OCI-LY1 (cell line): Measurements from ENCODE around the gene MANSC1.

Source experiments
- H2AFZ ChIP-seq: fragments of 200-600 bp; sonication (generic), shearing (Covaris generic); 2 replicates; pipeline ENCODE4 v1.6.0; 2014; ENCODE audit warnings: antibody characterized with exemption, mild to moderate bottlenecking, low read length
- H3F3A ChIP-seq: fragments of 200-600 bp; sonication (generic), shearing (Covaris generic); 2 replicates; pipeline ENCODE4 v1.6.0; 2014; ENCODE audit warnings: mild to moderate bottlenecking, antibody characterized with exemption, low read length, moderate library complexity; ENCODE audit not compliant: insufficient read depth
- H3K27ac ChIP-seq: fragments of 200-600 bp; sonication (generic); 2 replicates; pipeline ENCODE4 v1.5.1; 2014; ENCODE audit warnings: low read length, mixed run types, mild to moderate bottlenecking, low read depth; ENCODE audit not compliant: poor library complexity, severe bottlenecking
- H3K27me3 ChIP-seq: fragments of 200-600 bp; sonication (generic); 2 replicates; pipeline ENCODE4 v1.6.0; 2014; ENCODE audit warnings: antibody characterized with exemption, mild to moderate bottlenecking, low read length, moderate library complexity; ENCODE audit not compliant: insufficient read depth
- H3K36me3 ChIP-seq: fragments of 200-600 bp; sonication (generic); 2 replicates; pipeline ENCODE4 v1.6.1; 2014; ENCODE audit warnings: mild to moderate bottlenecking, antibody characterized with exemption, low read length, moderate library complexity, mixed read lengths; ENCODE audit not compliant: insufficient read depth
- H3K4me1 ChIP-seq: fragments of 200-600 bp; sonication (generic); 2 replicates; pipeline ENCODE4 v1.5.1; 2014; ENCODE audit warnings: mild to moderate bottlenecking, low read length, moderate library complexity; ENCODE audit not compliant: insufficient read depth, severe bottlenecking
- H3K4me2 ChIP-seq: fragments of 200-600 bp; sonication (generic), shearing (Covaris generic); 2 replicates; pipeline ENCODE4 v1.6.1; 2014; ENCODE audit warnings: low read length
- H3K4me3 ChIP-seq: fragments of 200-600 bp; sonication (generic); 2 replicates; pipeline ENCODE4 v1.5.1; 2014; ENCODE audit warnings: low read length, low read depth, mild to moderate bottlenecking, mixed read lengths; ENCODE audit not compliant: poor library complexity, severe bottlenecking
- H3K79me2 ChIP-seq: fragments of 200-600 bp; shearing (Covaris generic); 2 replicates; pipeline ENCODE4 v1.6.1; 2016; ENCODE audit warnings: mixed run types, low read length, mixed read lengths; ENCODE audit not compliant: insufficient read depth
- H3K9ac ChIP-seq: fragments of 200-600 bp; sonication (generic), shearing (Covaris generic); 2 replicates; pipeline ENCODE4 v1.6.1; 2014; ENCODE audit warnings: mild to moderate bottlenecking, low read length, mixed read lengths
- H3K9me2 ChIP-seq: fragments of 200-600 bp; sonication (generic), shearing (Covaris generic); 2 replicates; pipeline ENCODE4 v1.6.1; 2014; ENCODE audit warnings: low read depth, mild to moderate bottlenecking, low read length, mixed read lengths
- H3K9me3 ChIP-seq: fragments of 200-600 bp; shearing (Covaris generic); 2 replicates; pipeline ENCODE4 v1.6.1; 2014; ENCODE audit warnings: low read length, mixed read lengths
- H4K20me1 ChIP-seq: fragments of 200-600 bp; sonication (generic), shearing (Covaris generic); 2 replicates; pipeline ENCODE4 v1.6.0; 2016; ENCODE audit warnings: mild to moderate bottlenecking, low read length; ENCODE audit not compliant: insufficient read depth
- EZH2 ChIP-seq: fragments of 200-600 bp; sonication (generic), shearing (Covaris generic); IDR thresholded peaks from 2 replicates; pipeline ENCODE4 v1.8.0; 2017; ENCODE audit warnings: borderline replicate concordance, mixed run types, mild to moderate bottlenecking, antibody characterized with exemption, low read length, moderate library complexity, mixed read lengths
- TF ChIP-seq, protein P1 (sequence below): fragments of 200-600 bp; sonication (generic), shearing (Covaris generic); IDR thresholded peaks from 2 replicates; pipeline ENCODE4 v1.5.1; 2017; ENCODE audit warnings: mild to moderate bottlenecking, antibody characterized with exemption, low read length, moderate library complexity, mixed read lengths

MANSC1 gene

GRCh38 chr12:12397184-12397583, 47.1 kb upstream of the MANSC1 start:
- H3F3A ChIP-seq: no peaks in the 10 kb centered on the region
- TF ChIP-seq EZH2: no peak
- TF ChIP-seq, protein P1, sequence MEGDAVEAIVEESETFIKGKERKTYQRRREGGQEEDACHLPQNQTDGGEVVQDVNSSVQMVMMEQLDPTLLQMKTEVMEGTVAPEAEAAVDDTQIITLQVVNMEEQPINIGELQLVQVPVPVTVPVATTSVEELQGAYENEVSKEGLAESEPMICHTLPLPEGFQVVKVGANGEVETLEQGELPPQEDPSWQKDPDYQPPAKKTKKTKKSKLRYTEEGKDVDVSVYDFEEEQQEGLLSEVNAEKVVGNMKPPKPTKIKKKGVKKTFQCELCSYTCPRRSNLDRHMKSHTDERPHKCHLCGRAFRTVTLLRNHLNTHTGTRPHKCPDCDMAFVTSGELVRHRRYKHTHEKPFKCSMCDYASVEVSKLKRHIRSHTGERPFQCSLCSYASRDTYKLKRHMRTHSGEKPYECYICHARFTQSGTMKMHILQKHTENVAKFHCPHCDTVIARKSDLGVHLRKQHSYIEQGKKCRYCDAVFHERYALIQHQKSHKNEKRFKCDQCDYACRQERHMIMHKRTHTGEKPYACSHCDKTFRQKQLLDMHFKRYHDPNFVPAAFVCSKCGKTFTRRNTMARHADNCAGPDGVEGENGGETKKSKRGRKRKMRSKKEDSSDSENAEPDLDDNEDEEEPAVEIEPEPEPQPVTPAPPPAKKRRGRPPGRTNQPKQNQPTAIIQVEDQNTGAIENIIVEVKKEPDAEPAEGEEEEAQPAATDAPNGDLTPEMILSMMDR: no peak
- H3K27ac ChIP-seq: no peak overlapping the region
- no peaks in the 10 kb centered on the region for H3K9me3 ChIP-seq
- no peaks in the 10 kb centered on the region for H4K20me1 ChIP-seq
- H3K4me1 ChIP-seq: no peaks in the 10 kb centered on the region
- H3K27me3 ChIP-seq: no peaks in the 10 kb centered on the region
- H3K9me2 ChIP-seq: no peaks in the 10 kb centered on the region
- no peak overlapping the region for H3K4me2 ChIP-seq
- no peak overlapping the region for H3K9ac ChIP-seq
- no peak overlapping the region for H2AFZ ChIP-seq
- no peak overlapping the region for H3K4me3 ChIP-seq
- no peaks in the 10 kb centered on the region for H3K79me2 ChIP-seq
- H3K36me3 ChIP-seq: no peaks in the 10 kb centered on the region

DNA sequence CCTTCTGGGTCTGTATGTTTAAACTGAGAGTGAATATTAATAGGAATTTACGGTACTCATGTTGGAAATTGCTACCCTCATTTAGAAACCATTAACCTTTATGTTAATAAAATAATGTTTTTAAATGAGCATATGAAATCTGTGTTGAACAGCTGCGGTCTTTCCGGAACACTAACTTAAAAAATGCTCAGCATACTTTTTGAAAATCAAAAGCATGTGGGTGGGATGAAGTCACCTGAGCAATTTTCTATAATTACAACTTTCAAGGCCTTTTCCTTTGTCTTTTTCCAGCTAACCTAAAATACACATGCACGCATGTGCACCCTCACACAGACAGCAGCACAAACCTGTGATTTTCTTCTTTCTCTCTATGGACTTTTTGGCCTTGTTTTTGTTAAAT, 46.7 kb upstream of the MANSC1 start:
- Histone ChIP-seq H3F3A (no peaks in the 10 kb centered on the region), H3K9me3 (no peaks in the 10 kb centered on the region), H3K79me2 (no peaks in the 10 kb centered on the region), H3K4me1 (no peaks in the 10 kb centered on the region), H3K4me2 (no peak overlapping the region), H4K20me1 (no peaks in the 10 kb centered on the region), H3K4me3 (no peak overlapping the region), H3K36me3 (no peaks in the 10 kb centered on the region), H3K27me3 (no peaks in the 10 kb centered on the region), H2AFZ (no peak overlapping the region), H3K9me2 (no peaks in the 10 kb centered on the region), H3K27ac (no peak overlapping the region), H3K9ac (no peak overlapping the region)
- TF ChIP-seq, protein P1: no peak
- TF ChIP-seq EZH2: no peak

- H4K20me1 ChIP-seq: no peaks in the 10 kb centered on the region
- H3K27ac ChIP-seq: no peak overlapping the region
- TF ChIP-seq, protein P1: no peak
- H3F3A ChIP-seq: no peaks in the 10 kb centered on the region
- H3K9me3 ChIP-seq: no peaks in the 10 kb centered on the region
- no peaks in the 10 kb centered on the region for H3K4me1 ChIP-seq
- H3K9me2 ChIP-seq: no peaks in the 10 kb centered on the region
- no peak overlapping the region for H2AFZ ChIP-seq
- H3K27me3 ChIP-seq: no peaks in the 10 kb centered on the region
- H3K9ac ChIP-seq: no peak overlapping the region
- H3K36me3 ChIP-seq: no peaks in the 10 kb centered on the region
- no peak overlapping the region for H3K4me3 ChIP-seq
- H3K79me2 ChIP-seq: no peaks in the 10 kb centered on the region
- H3K4me2 ChIP-seq: no peak overlapping the region
Observed at GRCh38 chr12:12393171-12393570, 43.1 kb upstream of the MANSC1 start.
